Measurements from ENCODE around the gene HDAC7.
A peak's percentile ranks its signal among the peaks of the same experiment; 100 is the strongest.

HDAC7 gene

DNA sequence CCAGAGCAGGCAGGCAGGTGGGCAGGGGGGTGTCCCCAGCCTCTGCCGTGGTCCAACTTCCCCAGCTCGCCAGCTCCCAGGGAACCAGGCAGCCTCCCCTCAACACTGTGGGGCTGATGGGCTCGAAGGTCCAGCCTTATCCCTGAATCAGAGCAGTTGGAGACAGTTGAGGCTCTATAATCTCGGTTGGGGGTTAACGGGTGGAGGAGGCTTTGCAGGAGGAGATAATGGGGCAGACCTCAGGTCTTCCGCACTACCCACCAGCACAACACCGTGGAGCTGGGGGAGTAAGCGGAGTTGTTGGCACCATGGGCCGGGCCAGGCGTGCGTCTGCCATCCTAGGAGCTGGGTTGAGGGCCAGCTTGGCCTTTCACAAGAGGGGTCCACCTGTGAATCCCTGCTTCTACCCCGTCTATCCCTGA, 13.9 kb upstream of the HDAC7 start:
- no peak overlapping the region for H3K9ac ChIP-seq
- no peaks in the 10 kb centered on the region for H3K79me2 ChIP-seq
- H3K36me3 ChIP-seq (ENCODE audit: control insufficient read depth, insufficient read depth, low read length), result no peaks in the 10 kb centered on the region
- H2AFZ ChIP-seq, result peak overlapping the region; percentile 13
- H3K27me3 ChIP-seq (ENCODE audit: control insufficient read depth, insufficient read depth, low read length), result no peaks in the 10 kb centered on the region
- H3K4me2 ChIP-seq (ENCODE audit: low read length), result no peak overlapping the region
- TF ChIP-seq, protein P1, sequence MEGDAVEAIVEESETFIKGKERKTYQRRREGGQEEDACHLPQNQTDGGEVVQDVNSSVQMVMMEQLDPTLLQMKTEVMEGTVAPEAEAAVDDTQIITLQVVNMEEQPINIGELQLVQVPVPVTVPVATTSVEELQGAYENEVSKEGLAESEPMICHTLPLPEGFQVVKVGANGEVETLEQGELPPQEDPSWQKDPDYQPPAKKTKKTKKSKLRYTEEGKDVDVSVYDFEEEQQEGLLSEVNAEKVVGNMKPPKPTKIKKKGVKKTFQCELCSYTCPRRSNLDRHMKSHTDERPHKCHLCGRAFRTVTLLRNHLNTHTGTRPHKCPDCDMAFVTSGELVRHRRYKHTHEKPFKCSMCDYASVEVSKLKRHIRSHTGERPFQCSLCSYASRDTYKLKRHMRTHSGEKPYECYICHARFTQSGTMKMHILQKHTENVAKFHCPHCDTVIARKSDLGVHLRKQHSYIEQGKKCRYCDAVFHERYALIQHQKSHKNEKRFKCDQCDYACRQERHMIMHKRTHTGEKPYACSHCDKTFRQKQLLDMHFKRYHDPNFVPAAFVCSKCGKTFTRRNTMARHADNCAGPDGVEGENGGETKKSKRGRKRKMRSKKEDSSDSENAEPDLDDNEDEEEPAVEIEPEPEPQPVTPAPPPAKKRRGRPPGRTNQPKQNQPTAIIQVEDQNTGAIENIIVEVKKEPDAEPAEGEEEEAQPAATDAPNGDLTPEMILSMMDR (IDR thresholded peaks at IDR 0.05), result no peak
- no peak overlapping the region for H3K4me3 ChIP-seq (ENCODE audit: low read depth, low read length)
- peaks cover 31% of the 10 kb centered on the region for H3K4me1 ChIP-seq
- no peaks in the 10 kb centered on the region for H3K9me3 ChIP-seq (ENCODE audit: control insufficient read depth, low read length)
- no peak overlapping the region for H3K27ac ChIP-seq

DNA sequence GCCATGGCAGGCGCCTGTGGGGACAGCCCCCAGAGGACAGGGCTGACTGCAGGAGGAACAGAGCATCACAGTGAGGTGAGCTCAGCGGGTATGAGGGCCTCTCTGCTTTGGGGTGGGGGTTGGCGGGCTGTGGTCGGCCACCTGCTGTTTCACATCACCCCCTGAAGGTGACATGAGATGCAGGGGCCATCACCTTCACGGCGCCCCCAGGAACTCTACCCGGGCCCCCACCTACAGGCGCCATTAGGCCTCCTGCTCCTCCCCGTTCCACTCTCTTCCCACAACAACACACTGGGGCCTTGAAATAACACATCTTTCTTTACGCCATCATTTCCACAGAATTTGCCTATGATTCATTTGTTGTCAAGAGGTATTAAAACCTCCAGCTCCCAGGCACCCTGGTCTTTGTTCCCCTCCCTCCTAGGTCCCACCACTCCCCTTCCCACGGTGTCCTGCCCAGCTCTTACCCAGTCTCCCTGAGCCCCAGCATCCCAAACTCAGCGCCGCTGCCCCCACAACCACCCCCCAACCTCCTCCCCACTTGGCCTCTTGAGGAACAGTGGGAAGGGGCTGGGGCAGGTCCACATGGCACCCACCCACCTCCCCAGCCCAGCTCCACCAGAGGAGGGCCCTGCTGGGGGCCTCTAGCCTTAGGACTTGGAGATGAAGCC, 12.7 kb upstream of the HDAC7 start:
- Histone ChIP-seq H3K36me3 (ENCODE audit: control insufficient read depth, insufficient read depth, low read length) (no peaks in the 10 kb centered on the region), H3K27ac (no peak overlapping the region), H3K4me3 (ENCODE audit: low read depth, low read length) (no peak overlapping the region), H3K9me3 (ENCODE audit: control insufficient read depth, low read length) (no peaks in the 10 kb centered on the region), H3K4me1 (peaks cover 36% of the 10 kb centered on the region), H3K79me2 (no peaks in the 10 kb centered on the region), H3K27me3 (ENCODE audit: control insufficient read depth, insufficient read depth, low read length) (no peaks in the 10 kb centered on the region), H3K4me2 (ENCODE audit: low read length) (no peak overlapping the region), H3K9ac (no peak overlapping the region), H2AFZ (no peak overlapping the region)
- TF ChIP-seq, protein P1 (IDR thresholded peaks at IDR 0.05), result no peak

DNA sequence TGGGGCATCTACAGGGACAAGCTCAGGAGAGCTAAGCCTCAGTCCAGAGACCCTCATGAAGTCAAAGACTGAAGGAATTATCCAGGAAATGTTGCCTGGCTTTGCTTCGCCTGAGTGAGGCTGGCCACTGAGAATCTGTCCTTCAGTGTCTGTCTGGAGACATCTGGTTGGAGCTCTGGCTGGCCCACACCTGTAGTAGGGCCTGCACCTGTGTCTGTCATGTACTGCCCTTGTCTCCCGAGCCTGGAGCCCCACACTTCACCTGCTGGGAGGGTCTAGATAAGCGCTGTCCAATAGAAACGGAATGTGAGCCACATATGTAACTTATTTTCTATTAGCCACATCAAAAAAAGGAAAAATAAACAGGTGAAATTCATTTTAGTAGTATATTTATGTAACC, 9.9 kb upstream of the HDAC7 start:
- Histone ChIP-seq H3K9me3 (ENCODE audit: control insufficient read depth, low read length) (no peaks in the 10 kb centered on the region), H3K4me3 (ENCODE audit: low read depth, low read length) (peak overlapping the region; percentile 44), H3K36me3 (ENCODE audit: control insufficient read depth, insufficient read depth, low read length) (no peaks in the 10 kb centered on the region), H3K4me1 (peaks cover 21% of the 10 kb centered on the region), H3K27ac (peak overlapping the region; percentile 97), H3K4me2 (ENCODE audit: low read length) (peak overlapping the region; percentile 56), H3K79me2 (no peaks in the 10 kb centered on the region), H3K9ac (no peak overlapping the region), H2AFZ (peak overlapping the region; percentile 94), H3K27me3 (ENCODE audit: control insufficient read depth, insufficient read depth, low read length) (no peaks in the 10 kb centered on the region)
- TF ChIP-seq, protein P1 (IDR thresholded peaks at IDR 0.05), result no peak

DNA sequence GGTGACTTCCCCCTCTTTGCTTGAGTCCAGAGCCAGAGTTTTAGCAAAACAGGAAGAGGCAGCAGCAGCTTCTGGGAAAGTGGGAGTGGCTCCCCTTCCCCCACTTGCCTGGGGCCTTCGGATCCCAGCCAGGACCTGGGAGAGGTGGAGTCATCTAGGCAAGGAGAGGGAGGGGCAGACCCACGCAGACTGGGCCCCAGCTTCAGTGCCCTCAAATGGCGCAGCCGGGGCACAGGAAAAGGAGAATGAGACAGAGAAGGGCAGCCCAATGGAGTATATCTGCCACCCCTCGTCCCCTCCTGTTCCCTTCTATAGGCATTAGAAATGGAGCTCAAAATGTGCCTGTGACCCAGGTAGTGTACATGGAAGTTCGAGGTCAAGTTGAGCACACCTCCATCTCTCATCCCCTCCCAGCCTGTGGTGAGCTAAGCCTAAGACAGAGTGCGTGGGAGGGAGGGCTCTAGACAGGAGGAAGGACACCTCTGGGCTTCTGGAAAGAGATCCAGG, 9.3 kb upstream of the HDAC7 start:
- TF ChIP-seq, protein P1 (IDR thresholded peaks at IDR 0.05), result no peak
- H3K4me2 ChIP-seq (ENCODE audit: low read length), result peak overlapping the region; percentile 56
- peak overlapping the region; percentile 48 for H3K9ac ChIP-seq
- peaks cover 21% of the 10 kb centered on the region for H3K4me1 ChIP-seq
- H3K4me3 ChIP-seq (ENCODE audit: low read depth, low read length), result peak overlapping the region; percentile 44
- no peaks in the 10 kb centered on the region for H3K79me2 ChIP-seq
- H3K27ac ChIP-seq, result peak overlapping the region; percentile 97
- H3K27me3 ChIP-seq (ENCODE audit: control insufficient read depth, insufficient read depth, low read length), result no peaks in the 10 kb centered on the region
- no peaks in the 10 kb centered on the region for H3K9me3 ChIP-seq (ENCODE audit: control insufficient read depth, low read length)
- no peaks in the 10 kb centered on the region for H3K36me3 ChIP-seq (ENCODE audit: control insufficient read depth, insufficient read depth, low read length)
- H2AFZ ChIP-seq, result peak overlapping the region; percentile 94

All from parathyroid adenoma (tissue), 2 donors.